Hepatocyte (in vitro differentiated cells): ENCODE data around the gene SCYGR6. TPM values are rescaled to one million over a fixed set of nuclear protein-coding genes. Genes with fewer than 3 reads are reported as not detected.
"Not testable (repeated sequence)": the region's sequence is repeated elsewhere in the genome, so short reads cannot be mapped to it uniquely, and the experiment has no call there.

Experiments used
- DNase-seq: peaks from one replicate; pipeline ENCODE4 v3.0.0-alpha.2; 2016; ENCODE audit warnings: low spot score
- H2AFZ ChIP-seq: fragments of 200-600 bp; sonication (generic); 2 replicates; pipeline ENCODE4 v1.6.0; 2016; ENCODE audit warnings: antibody characterized with exemption, mild to moderate bottlenecking
- H3K27ac ChIP-seq: fragments of 200-600 bp; sonication (generic); 2 replicates; pipeline ENCODE4 v1.5.1; 2016; ENCODE audit warnings: mild to moderate bottlenecking
- H3K27me3 ChIP-seq: fragments of 200-600 bp; sonication (generic); 2 replicates; pipeline ENCODE4 v1.6.1; 2016
- H3K36me3 ChIP-seq: fragments of 200-600 bp; sonication (generic); replicated peaks from 2 replicates; pipeline ENCODE4 v1.5.1; 2016; ENCODE audit warnings: low read depth; ENCODE audit not compliant: insufficient read depth
- H3K4me1 ChIP-seq: fragments of 200-600 bp; sonication (generic); 2 replicates; pipeline ENCODE4 v1.5.1; 2016; ENCODE audit warnings: mild to moderate bottlenecking, moderate library complexity; ENCODE audit not compliant: insufficient read depth
- H3K4me2 ChIP-seq: fragments of 200-600 bp; sonication (generic); 2 replicates; pipeline ENCODE4 v1.6.0; 2016
- H3K4me3 ChIP-seq: fragments of 200-600 bp; sonication (generic); 2 replicates; pipeline ENCODE4 v1.5.1; 2016; ENCODE audit warnings: mild to moderate bottlenecking
- H3K79me2 ChIP-seq: fragments of 200-600 bp; sonication (generic); 2 replicates; pipeline ENCODE4 v1.6.0; 2017; ENCODE audit warnings: mild to moderate bottlenecking
- H3K9me2 ChIP-seq: fragments of 200-600 bp; sonication (generic); replicated peaks from 2 replicates; pipeline ENCODE4 v1.6.0; 2017; ENCODE audit warnings: mild to moderate bottlenecking; ENCODE audit not compliant: insufficient read depth
- H3K9me3 ChIP-seq: fragments of 200-600 bp; sonication (generic); 2 replicates; pipeline ENCODE4 v1.5.1; 2016; ENCODE audit warnings: low read depth, mild to moderate bottlenecking
- H4K20me1 ChIP-seq: fragments of 200-600 bp; sonication (generic); 2 replicates; pipeline ENCODE4 v1.6.0; 2016; ENCODE audit warnings: mild to moderate bottlenecking; ENCODE audit not compliant: insufficient read depth, poor library complexity, severe bottlenecking
- CTCF ChIP-seq: fragments of 200-600 bp; sonication (generic); IDR thresholded peaks from 2 replicates; pipeline ENCODE4 v1.5.1; 2016; ENCODE audit warnings: antibody characterized with exemption, mild to moderate bottlenecking; ENCODE audit not compliant: poor library complexity
- EZH2 ChIP-seq: fragments of 200-600 bp; sonication (generic); IDR thresholded peaks from 2 replicates; pipeline ENCODE4 v1.6.1; 2016; ENCODE audit warnings: antibody characterized with exemption, mild to moderate bottlenecking, borderline replicate concordance
- EZH2phosphoT487 ChIP-seq: fragments of 200-600 bp; sonication (generic); IDR thresholded peaks from one replicate; pipeline ENCODE4 v1.6.1; 2018; ENCODE audit warnings: antibody characterized with exemption, mild to moderate bottlenecking, low read depth, moderate library complexity; ENCODE audit not compliant: unreplicated experiment, severe bottlenecking
- WGBS: methylation state at CpG from one replicate; pipeline ENCODE4 v1.1.6; 2016; ENCODE audit warnings: low lambda C conversion rate; ENCODE audit errors: missing lambda C conversion rate; 5-methylcytosine and 5-hydroxymethylcytosine counted together
- polyA plus RNA-seq: library from polyadenylated mRNA; unstranded; fragments of >200 nt; fragmentation: Nextera tagmentation; extraction: Ambion mirVana; gene quantifications from 2 replicates; pipeline ENCODE4 v1.2.1, GENCODE V29; 2016
- total RNA-seq: library from RNA; depleted of rRNA; stranded (reverse); fragments of >200 nt; gene quantifications from 2 replicates; pipeline ENCODE4 v1.2.3, GENCODE V29; 2014

SCYGR6 gene
- total and polyA plus RNA-seq, 2 experiments from 2014 or later: not detected

DNA sequence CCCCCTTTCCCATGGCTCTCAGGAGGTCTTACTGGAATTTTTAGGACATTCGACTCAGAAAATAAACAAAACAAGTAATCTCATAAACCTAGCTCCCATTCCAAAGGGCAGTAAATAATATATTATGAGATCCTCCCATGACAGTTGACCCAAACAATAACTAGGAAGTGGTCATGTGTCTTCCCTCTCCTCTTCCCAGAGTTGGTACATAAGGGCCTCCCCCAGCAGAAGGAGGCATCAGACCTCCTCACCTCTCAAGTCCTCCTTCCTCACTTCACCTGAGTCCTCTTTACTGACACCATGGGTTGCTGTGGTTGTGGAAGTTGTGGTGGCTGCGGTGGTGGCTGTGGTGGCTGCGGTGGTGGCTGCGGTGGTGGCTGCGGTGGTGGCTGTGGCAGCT lies 3.5 kb upstream of the SCYGR6 start, which contains the start of gene SCYGR7:
Gene SCYGR7, plus strand, starts transcription at position 301 of the 400 bp plus-strand sequence. Its CDS starts 0 bp downstream, at position 301.
- no peak for DNase-seq
- Histone ChIP-seq H3K36me3 (no peaks in the 10 kb centered on the region), H3K9me2 (no peaks in the 10 kb centered on the region), H3K79me2 (no peaks in the 10 kb centered on the region), H3K4me2 (no peak within 1 kb of the TSS), H4K20me1 (no peaks in the 10 kb centered on the region), H3K9me3 (no peaks in the 10 kb centered on the region), H3K4me3 (no peak within 1 kb of the TSS), H3K27ac (no peak within 1 kb of the TSS), H3K27me3 (no peaks in the 10 kb centered on the region), H3K4me1 (peaks cover 6% of the 10 kb centered on the region), H2AFZ (no peak within 1 kb of the TSS)
- no peak for TF ChIP-seq EZH2
- no peak for TF ChIP-seq EZH2phosphoT487
- no peak for TF ChIP-seq CTCF
- 81% methylated on average over 5 of the region's 5 CpGs for WGBS

DNA sequence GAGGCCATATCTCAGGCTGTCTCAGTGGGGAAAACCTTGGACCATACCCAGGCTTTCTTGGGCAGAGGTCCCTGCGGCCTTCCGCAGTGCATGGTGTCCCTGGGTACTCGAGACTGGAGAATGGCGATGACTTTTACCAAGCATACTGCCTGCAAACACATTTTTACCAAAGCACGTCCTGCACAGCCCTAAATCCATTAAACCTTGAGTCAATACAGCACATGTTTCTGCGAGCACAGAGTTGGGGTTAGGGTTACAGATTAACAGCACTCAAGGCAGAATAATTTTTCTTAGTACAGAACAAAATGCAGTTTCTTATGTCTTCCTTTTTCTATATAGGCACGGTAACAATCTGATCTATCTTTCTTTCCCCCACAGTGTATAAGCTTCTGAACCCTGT lies 1.7 kb downstream of the SCYGR6 start:
- H3K4me2 ChIP-seq: peak overlapping the region; percentile 62
- 48% methylated on average over 7 of the region's 7 CpGs for WGBS
- H3K4me3 ChIP-seq: not testable (repeated sequence)

GRCh38 chr2:227720680-227721079 lies 3.9 kb downstream of the SCYGR6 start:
- Histone ChIP-seq H3K4me3 (no peak overlapping the region), H3K36me3 (no peaks in the 10 kb centered on the region), H3K4me1 (peaks cover 20% of the 10 kb centered on the region), H3K9me3 (no peaks in the 10 kb centered on the region), H2AFZ (no peak overlapping the region), H3K4me2 (no peak overlapping the region), H3K27ac (no peak overlapping the region), H3K9me2 (no peaks in the 10 kb centered on the region), H3K79me2 (peaks cover 2% of the 10 kb centered on the region), H4K20me1 (no peaks in the 10 kb centered on the region), H3K27me3 (no peaks in the 10 kb centered on the region)
- TF ChIP-seq EZH2: no peak
- no peak for TF ChIP-seq EZH2phosphoT487
- no peak for TF ChIP-seq CTCF
- no peak for DNase-seq
- 87% methylated on average over 4 of the region's 4 CpGs for WGBS

More for the DNA sequence above, 1.7 kb downstream of the SCYGR6 start:
- Histone ChIP-seq H3K4me1 (peaks cover 20% of the 10 kb centered on the region), H3K27ac (peak overlapping the region; percentile 82)
- not testable (repeated sequence) for H3K79me2 ChIP-seq, DNase-seq, H2AFZ ChIP-seq, H3K9me3 ChIP-seq, H3K9me2 ChIP-seq, H3K36me3 ChIP-seq, H4K20me1 ChIP-seq, H3K27me3 ChIP-seq

DNA sequence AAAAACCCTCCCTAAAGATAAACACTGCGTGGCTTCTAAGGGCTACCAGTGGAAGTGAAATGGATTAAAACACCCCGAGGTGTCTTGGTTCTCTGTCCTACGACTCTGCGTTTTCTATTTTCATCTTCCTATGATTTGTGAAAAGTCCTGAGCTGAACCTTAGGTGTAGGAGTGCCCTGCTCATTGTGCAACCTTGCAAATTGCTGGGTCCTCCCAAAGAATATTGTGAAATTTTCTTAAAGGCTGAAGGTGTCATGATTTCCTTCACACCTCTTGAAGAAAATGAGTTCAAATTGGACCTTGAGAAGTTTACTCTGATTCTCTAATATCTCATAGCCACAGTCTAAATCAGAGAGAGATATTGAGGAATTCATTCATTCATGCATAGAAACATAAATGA lies 4.9 kb downstream of the SCYGR6 start:
- Histone ChIP-seq H3K36me3 (no peaks in the 10 kb centered on the region), H3K4me3 (no peak overlapping the region), H3K9me3 (no peaks in the 10 kb centered on the region), H3K79me2 (peaks cover 2% of the 10 kb centered on the region), H2AFZ (no peak overlapping the region), H3K27ac (no peak overlapping the region), H4K20me1 (no peaks in the 10 kb centered on the region), H3K4me2 (no peak overlapping the region), H3K27me3 (no peaks in the 10 kb centered on the region), H3K4me1 (peaks cover 20% of the 10 kb centered on the region), H3K9me2 (no peaks in the 10 kb centered on the region)
- 86% methylated on average over 4 of the region's 4 CpGs for WGBS
- no peak for DNase-seq
- TF ChIP-seq EZH2 (no peak), CTCF (no peak), EZH2phosphoT487 (no peak)
